ENCODE results near the gene EYS. TPM values are rescaled to one million over a fixed set of nuclear protein-coding genes. Genes with fewer than 3 reads are reported as not detected.
A peak's percentile ranks its signal among the peaks of the same experiment; 100 is the strongest.

The EYS gene
- total RNA-seq, 1 donor from 2014 or later, result 0.08 TPM

DNA sequence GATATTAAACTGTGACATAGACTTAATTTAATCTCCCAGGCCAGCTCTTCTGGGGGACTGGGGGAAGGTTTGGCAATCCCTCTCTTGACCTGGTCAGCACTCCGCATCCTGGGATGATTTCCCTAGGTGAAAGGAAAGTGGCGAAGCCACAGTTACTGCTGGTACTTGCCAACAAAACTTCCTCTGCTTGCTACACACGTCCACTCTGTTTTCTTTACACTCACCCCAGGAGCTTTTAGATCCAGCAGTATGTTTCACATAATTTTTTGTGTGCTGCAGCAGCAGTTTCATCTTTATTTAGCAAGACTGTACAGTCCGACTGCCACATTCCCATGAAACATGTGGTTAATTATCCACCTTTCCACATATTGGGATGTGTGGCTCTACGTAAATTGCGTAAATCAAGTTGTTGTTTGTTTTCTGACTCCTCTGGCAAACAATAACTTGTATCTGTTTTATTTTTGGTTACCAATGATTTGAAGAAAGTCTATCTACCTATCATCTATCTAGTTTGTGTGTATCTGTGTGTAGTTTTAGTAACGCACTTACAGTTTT lies 1787.4 kb downstream of the EYS start:
- no peak overlapping the region for H3K4me3 ChIP-seq
- intact Hi-C loops (cut with micrococcal nuclease), result loop anchor here (5.0 kb wide), 1 partner anchor 413 kb away; no protein-coding TSS in a partner anchor
- no peaks in the 10 kb centered on the region for H3K4me1 ChIP-seq
- peaks cover 12% of the 10 kb centered on the region for H3K27me3 ChIP-seq (ENCODE audit: low read depth)
- H3K9me3 ChIP-seq (replicated peaks), result peaks cover 10% of the 10 kb centered on the region
- TF ChIP-seq, protein P1, sequence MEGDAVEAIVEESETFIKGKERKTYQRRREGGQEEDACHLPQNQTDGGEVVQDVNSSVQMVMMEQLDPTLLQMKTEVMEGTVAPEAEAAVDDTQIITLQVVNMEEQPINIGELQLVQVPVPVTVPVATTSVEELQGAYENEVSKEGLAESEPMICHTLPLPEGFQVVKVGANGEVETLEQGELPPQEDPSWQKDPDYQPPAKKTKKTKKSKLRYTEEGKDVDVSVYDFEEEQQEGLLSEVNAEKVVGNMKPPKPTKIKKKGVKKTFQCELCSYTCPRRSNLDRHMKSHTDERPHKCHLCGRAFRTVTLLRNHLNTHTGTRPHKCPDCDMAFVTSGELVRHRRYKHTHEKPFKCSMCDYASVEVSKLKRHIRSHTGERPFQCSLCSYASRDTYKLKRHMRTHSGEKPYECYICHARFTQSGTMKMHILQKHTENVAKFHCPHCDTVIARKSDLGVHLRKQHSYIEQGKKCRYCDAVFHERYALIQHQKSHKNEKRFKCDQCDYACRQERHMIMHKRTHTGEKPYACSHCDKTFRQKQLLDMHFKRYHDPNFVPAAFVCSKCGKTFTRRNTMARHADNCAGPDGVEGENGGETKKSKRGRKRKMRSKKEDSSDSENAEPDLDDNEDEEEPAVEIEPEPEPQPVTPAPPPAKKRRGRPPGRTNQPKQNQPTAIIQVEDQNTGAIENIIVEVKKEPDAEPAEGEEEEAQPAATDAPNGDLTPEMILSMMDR (IDR thresholded peaks at IDR 0.05; ENCODE audit: borderline replicate concordance), result no peak
- H3K27ac ChIP-seq (replicated peaks), result no peak overlapping the region
- no peaks in the 10 kb centered on the region for H3K36me3 ChIP-seq
- DNase-seq, result no peak

DNA sequence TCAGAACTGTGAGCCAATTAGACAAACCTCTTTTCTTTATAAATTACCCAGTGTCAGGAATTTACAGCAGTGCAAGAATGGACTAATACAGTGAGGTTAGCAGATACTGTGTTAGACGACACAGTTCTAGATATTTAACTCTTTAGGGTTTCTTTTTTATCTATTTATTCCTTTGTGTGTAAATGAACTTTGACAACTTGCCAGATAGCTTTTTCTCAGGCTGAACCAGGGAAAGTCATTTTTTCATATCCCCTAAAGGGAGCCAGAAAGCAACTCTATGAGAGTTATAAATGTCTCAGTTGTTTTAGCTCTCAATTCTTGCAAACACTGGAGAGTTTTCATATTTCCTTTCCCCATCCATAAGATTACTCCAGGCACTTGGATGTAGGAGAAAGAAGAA lies 1794.1 kb downstream of the EYS start:
- intact Hi-C loops (cut with micrococcal nuclease), result no loop called here
- no peak for DNase-seq
- H3K9me3 ChIP-seq (replicated peaks), result peaks cover 11% of the 10 kb centered on the region
- H3K4me1 ChIP-seq, result no peaks in the 10 kb centered on the region
- TF ChIP-seq, protein P1 (IDR thresholded peaks at IDR 0.05; ENCODE audit: borderline replicate concordance), result no peak
- H3K27me3 ChIP-seq (ENCODE audit: low read depth), result peaks cover 4% of the 10 kb centered on the region
- H3K4me3 ChIP-seq, result no peak overlapping the region
- H3K27ac ChIP-seq (replicated peaks), result no peak overlapping the region
- no peaks in the 10 kb centered on the region for H3K36me3 ChIP-seq

DNA sequence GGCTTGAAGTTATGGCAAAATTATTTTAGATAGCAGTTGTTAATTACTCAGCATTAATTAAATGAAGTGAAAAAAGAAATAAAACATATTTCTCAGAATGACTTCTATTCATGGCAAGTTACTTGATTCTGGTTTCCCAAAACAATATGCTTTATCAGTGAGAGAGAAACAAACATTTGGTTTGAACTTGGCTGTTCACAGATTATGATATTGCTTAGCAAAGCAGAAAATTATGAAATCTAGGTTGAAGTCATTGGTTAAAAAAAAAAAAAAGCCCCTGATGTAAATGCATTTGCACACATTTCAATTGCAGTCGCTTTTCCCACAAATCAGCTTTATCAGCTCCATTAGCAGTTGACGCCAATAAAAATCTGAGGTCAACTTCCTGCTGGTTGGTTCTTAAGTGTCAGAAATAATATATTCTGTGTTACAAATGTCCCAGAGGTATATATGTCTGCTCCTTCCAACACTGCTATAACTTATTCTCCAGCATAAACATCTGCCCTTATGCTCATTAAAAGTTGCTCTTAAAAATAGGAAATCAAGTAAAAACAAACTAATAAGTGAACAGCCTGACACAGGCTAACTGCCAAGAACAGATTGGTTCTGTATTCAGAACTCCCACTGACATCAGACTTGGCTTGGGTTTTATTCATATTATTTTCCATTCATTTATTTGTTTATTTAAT lies 1796.0 kb downstream of the EYS start:
- TF ChIP-seq, protein P1 (IDR thresholded peaks at IDR 0.05; ENCODE audit: borderline replicate concordance), result no peak
- no peaks in the 10 kb centered on the region for H3K36me3 ChIP-seq
- H3K9me3 ChIP-seq (replicated peaks), result peaks cover 11% of the 10 kb centered on the region
- no peak for DNase-seq
- intact Hi-C loops (cut with micrococcal nuclease), result no loop called here
- peak overlapping the region; percentile 25 for H3K27ac ChIP-seq (replicated peaks)
- no peaks in the 10 kb centered on the region for H3K27me3 ChIP-seq (ENCODE audit: low read depth)
- H3K4me1 ChIP-seq, result no peaks in the 10 kb centered on the region
- no peak overlapping the region for H3K4me3 ChIP-seq

DNA sequence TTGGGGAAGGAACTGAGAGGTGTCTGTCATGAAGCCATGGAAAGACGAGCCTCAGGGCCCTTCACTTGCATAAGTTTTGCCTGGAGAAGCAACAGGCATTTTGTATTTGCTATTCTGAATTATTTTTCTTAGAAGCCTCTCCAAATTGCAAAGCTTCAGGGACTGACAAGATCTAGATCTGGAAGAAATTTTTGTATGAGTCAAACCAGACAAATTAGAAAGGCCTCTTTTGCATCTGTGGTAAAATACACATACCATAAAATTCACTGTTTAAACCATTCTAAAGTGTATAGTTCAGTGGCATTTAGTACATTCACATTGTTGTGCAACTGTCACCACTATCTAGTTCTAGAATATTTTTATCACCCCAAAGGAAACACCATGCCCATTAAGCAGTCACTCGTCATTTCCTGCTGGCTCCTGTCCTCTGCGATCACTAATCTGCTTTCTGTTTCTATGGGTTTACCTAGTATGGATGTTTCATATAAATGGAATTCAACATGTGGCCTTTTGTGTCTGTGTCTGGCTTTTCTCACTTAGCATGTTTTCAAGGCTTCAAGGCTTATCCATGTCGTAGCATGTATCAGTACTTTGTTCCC lies 1802.3 kb downstream of the EYS start:
- intact Hi-C loops (cut with micrococcal nuclease), result no loop called here
- no peaks in the 10 kb centered on the region for H3K4me1 ChIP-seq
- TF ChIP-seq, protein P1 (IDR thresholded peaks at IDR 0.05; ENCODE audit: borderline replicate concordance), result no peak
- H3K36me3 ChIP-seq, result no peaks in the 10 kb centered on the region
- H3K4me3 ChIP-seq, result no peak overlapping the region
- H3K9me3 ChIP-seq (replicated peaks), result no peaks in the 10 kb centered on the region
- no peaks in the 10 kb centered on the region for H3K27me3 ChIP-seq (ENCODE audit: low read depth)
- no peak overlapping the region for H3K27ac ChIP-seq (replicated peaks)
- no peak for DNase-seq

DNA sequence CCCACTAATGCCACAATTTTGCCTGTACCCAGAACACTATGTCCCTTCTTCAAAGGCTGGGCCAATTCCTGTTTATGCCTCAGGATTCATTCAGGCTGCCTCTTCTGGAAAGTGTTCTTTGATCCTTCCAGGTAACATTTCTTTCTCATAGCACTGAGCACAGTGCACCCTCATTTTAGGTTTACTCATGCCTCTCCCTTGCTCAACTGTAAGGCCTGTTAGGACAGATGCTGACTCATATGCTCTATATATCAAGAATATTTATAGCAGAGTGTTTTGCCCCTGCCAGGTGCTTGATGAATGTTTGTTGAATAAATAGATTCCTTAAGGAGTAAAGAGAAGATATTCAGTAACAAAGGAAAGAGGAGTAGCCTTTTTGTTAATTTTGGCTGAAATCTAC lies 1807.5 kb downstream of the EYS start:
- TF ChIP-seq, protein P1 (IDR thresholded peaks at IDR 0.05; ENCODE audit: borderline replicate concordance), result no peak
- intact Hi-C loops (cut with micrococcal nuclease), result no loop called here
- Histone ChIP-seq H3K36me3 (no peaks in the 10 kb centered on the region), H3K9me3 (replicated peaks) (no peaks in the 10 kb centered on the region), H3K27me3 (ENCODE audit: low read depth) (no peaks in the 10 kb centered on the region), H3K4me1 (no peaks in the 10 kb centered on the region), H3K4me3 (no peak overlapping the region), H3K27ac (replicated peaks) (no peak overlapping the region)
- DNase-seq, result no peak

Measured in left ventricle myocardium inferior (tissue), 1 donor.